ENCODE measurements around the gene DYSF.

DYSF gene

GRCh38 chr2:71715241-71715750 is 261.9 kb downstream of the DYSF start:
- no peak for FAIRE-seq

- FAIRE-seq: no peak
Observed at GRCh38 chr2:71715951-71716696, 262.8 kb downstream of the DYSF start.

- FAIRE-seq: no peak
Observed at GRCh38 chr2:71716697-71717624, 263.6 kb downstream of the DYSF start.

GRCh38 chr2:71718686-71719085 is 265.3 kb downstream of the DYSF start:
- no peak for FAIRE-seq

- no peak for FAIRE-seq
Observed at GRCh38 chr2:71719520-71720282, 266.3 kb downstream of the DYSF start.

- FAIRE-seq: no peak
Observed at GRCh38 chr2:71720283-71720560, 266.9 kb downstream of the DYSF start.

- no peak for FAIRE-seq
Observed at GRCh38 chr2:71720596-71721361, 267.4 kb downstream of the DYSF start.

GRCh38 chr2:71721362-71721665 is 268.0 kb downstream of the DYSF start:
- no peak for FAIRE-seq

GRCh38 chr2:71721669-71722068 is 268.3 kb downstream of the DYSF start:
- no peak for FAIRE-seq

GRCh38 chr2:71722286-71722685 is 268.9 kb downstream of the DYSF start:
- FAIRE-seq: no peak

- FAIRE-seq: no peak
Observed at GRCh38 chr2:71724793-71725192, 271.4 kb downstream of the DYSF start.

- no peak for FAIRE-seq
Observed at GRCh38 chr2:71725836-71726235, 272.5 kb downstream of the DYSF start.

GRCh38 chr2:71727562-71727961 is 274.2 kb downstream of the DYSF start:
- no peak for FAIRE-seq

- FAIRE-seq: no peak
Observed at GRCh38 chr2:71728036-71728435, 274.7 kb downstream of the DYSF start.

- FAIRE-seq: no peak
Observed at GRCh38 chr2:71730785-71731383, 277.5 kb downstream of the DYSF start.

- FAIRE-seq: peak; percentile 53
Observed at GRCh38 chr2:71734620-71735019, 281.3 kb downstream of the DYSF start.

GRCh38 chr2:71735676-71736075 is 282.3 kb downstream of the DYSF start:
- no peak for FAIRE-seq
